ENCODE results near the gene PSTPIP1.

Gene PSTPIP1

GRCh38 chr15:77075528-77075927 is 80.6 kb downstream of the PSTPIP1 start:
- no peak for DNase-seq

DNA sequence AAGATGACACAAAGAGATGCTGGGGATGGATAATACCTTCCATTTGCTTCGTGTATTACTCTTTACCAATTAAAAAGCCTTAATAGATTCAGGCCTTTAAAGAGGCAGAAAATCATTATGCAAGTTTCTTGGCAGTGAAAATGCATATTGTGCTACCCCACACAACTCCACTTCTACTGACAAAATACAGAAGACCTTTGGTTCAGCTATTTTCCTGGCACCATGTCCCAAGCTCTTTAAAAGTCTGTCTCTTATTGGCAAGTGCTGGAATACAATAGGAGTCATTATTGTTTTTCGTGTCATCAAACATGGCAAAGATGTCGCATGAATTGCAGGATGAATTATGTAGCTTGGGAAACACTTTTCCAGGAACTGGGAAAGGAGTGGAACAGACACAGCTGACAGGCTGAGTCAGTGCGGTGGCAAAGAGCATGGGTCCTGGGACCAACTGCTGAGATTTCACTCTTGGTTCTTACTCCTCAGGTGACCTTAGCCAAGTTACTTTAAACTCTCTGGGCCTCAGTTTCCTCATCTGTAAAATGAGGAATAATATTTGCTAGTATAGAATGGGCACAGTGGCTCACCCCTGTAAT is 81.5 kb downstream of the PSTPIP1 start:
- DNase-seq = no peak

DNA sequence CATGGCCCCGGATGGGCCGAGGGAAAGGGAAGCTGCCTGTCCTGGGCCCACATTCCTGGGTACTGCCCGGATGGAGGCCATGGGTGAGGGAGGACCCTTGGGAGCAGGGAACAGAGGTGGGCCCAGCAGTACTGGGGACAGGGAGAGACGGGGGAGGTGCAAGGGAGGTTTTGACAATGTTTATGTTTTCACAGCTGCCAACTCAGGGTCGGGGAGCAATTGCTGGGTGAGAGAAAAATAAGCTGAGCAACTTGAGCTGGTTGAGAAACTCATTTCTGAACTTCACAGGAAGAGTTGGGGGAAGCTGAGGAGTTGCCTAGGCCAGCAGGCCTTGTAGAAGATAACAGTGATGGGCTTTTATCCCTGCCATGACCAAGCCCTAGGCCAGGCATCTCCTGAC is 87.0 kb downstream of the PSTPIP1 start:
- DNase-seq = no peak

- DNase-seq = peak; percentile 59
These were observed 88.6 kb downstream of the PSTPIP1 start for GRCh38 chr15:77083381-77084160.

- no peak for DNase-seq
These were observed 89.5 kb downstream of the PSTPIP1 start for GRCh38 chr15:77084436-77084835.

DNA sequence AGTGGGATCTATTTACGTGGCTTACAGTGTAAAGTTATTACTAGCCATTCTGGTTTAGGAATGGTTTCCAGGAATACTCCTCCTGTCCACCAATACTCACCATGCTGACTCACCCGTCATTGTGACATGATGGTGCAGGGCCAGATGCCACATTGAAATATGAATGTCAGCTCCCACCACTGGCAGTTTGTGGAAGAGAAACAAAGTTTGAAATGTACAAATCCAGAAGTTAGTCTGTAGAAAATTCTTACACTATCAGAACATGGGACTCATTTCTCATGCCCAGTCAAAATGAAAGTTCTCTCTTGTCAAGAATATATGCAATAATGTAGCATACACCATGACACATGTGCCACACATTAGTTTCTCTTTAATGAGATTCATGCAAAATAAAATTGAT is 90.4 kb downstream of the PSTPIP1 start:
- DNase-seq = no peak
